Measurements from ENCODE around the gene PIP5K1C. TPM values are rescaled to one million over a fixed set of nuclear protein-coding genes. Genes with fewer than 3 reads are reported as not detected.

PIP5K1C gene
- polyA plus RNA-seq, 4 donors = 18.3 to 37.0 (median 28.8) TPM

GRCh38 chr19:3664879-3665642 is 35.2 kb downstream of the PIP5K1C start:
- DNase-seq (ENCODE audit: low read depth in 4 of 4, low spot score in 2 of 4) = no peak

DNA sequence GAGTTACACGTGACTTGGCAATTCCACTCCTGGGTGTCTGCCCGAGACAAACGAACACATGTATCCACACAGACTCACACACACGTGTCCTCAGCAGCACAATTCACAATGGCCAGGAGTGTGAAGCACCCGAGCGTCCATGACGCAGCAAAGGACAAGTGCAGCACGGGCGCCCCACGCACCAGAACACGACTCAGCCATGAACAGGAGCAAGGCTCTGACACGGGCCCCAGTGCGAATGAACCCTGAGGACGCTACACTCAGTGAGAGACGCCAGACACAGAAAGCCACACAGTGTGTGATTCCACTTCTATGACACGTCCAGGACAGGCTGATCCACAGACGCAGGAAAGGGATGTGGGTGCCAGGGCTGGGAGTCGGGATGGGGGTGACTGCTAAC is 36.4 kb downstream of the PIP5K1C start:
- no peak for DNase-seq (ENCODE audit: low read depth in 4 of 4, low spot score in 2 of 4)

DNA sequence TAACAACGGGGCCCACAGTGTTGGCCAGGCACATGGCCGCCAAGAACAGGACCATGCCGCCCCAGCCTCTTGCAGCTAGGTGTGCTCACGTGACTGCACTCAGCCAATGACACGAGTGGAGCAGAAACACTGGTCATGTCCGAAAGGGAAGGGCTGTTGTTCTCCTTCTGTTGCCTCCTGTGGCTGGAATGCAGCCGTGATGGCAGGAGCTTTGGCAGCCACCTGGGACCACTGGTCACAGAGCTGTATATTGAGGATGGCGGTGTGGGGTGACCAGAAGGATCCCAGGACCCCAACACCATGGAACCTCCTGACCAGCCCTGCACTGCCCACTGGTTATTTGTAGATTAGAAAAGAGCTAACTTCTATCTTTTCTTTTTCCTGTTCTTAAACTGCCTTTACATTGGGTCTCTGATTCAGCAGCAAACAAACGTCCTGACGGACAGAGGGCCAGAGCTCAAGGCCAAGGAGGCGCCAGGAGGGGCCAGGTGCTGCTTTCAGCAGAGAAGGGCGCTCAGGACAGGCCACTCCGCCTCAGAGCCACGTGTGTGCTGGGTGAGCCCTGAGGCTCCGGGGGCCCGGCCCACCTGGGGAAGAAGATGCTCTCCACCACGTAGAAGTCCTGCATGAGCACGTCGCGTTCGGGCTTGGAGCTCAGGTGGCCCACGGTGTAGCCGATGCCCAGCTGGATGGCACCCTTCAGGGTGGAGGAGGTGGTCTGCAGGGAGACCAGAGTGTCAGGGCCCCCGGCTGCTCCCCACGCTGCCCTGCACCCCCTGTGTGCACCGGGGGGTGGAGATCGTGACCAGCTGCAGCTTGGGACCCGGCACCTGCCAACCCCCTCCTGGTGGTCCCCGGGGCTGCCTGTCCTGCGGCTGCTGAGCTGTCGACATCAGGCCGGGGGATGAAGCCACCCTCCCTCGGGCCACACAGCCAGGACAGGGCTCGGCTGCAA is 38.7 kb downstream of the PIP5K1C start:
- DNase-seq (ENCODE audit: low read depth in 4 of 4, low spot score in 2 of 4) = no peak

- DNase-seq (ENCODE audit: low read depth in 4 of 4, low spot score in 2 of 4) = no peak
Measured at GRCh38 chr19:3660493-3661219, 39.6 kb downstream of the PIP5K1C start.

DNA sequence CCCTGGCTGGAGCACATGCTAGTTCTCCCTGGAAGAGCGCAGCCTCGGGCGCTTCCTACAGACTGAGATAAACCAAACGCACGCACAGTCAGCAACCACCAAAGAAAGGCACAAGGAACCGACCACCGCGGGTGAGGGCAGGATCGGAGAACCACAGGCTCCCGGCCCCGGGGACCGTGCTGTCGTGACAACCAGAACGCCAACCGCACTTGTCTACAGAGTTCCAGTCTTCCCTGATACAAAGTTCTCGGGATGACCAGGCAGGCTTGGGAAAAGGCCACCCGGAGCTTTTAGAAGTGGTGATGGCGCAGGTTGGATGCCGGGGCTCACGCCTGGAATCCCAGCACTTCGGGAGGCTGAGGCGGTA is 40.5 kb downstream of the PIP5K1C start:
- DNase-seq (ENCODE audit: low read depth in 4 of 4, low spot score in 2 of 4) = no peak

DNA sequence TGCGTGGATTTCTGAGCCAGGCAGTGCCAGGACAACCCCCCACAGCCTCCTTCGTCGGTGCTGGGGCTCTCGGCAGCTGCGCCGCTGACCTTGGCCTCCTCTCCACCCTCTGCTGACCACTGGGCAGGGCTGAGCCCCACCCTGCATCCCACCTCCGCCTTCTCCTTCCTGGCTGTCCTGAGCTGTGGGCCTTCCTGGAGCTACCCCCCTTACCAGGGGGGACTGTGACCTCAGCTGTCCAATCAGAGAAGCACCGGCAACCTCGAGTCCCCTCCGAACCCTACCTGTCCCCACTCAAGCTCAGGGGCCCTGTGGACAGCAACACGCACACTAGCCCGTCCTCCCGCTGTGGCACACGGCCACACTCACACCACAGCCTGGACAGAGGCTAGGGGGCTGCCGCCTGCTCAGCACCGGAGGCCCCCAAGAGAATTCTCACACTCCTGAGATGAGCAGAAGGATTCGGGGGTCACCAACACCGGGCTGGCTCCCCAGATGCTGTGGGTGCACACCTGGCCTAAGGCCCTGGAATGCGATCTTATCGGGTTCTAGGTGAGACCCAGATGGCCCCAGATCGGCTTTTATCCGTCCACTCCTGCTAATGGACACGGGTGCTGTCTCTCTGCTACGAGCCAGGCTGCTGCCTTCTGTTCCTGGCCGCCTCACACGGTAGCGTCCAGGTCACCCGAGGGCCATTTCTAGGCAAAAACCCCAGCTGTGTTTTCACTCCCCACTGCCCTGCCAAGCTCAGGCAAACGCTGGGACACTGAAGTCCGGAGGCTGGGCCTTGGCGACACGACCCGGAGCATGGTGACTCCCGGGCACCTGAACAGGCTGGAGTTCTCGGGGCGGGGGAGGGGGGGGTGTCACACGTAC is 41.2 kb downstream of the PIP5K1C start:
- DNase-seq (ENCODE audit: low read depth in 4 of 4, low spot score in 2 of 4) = no peak

DNA sequence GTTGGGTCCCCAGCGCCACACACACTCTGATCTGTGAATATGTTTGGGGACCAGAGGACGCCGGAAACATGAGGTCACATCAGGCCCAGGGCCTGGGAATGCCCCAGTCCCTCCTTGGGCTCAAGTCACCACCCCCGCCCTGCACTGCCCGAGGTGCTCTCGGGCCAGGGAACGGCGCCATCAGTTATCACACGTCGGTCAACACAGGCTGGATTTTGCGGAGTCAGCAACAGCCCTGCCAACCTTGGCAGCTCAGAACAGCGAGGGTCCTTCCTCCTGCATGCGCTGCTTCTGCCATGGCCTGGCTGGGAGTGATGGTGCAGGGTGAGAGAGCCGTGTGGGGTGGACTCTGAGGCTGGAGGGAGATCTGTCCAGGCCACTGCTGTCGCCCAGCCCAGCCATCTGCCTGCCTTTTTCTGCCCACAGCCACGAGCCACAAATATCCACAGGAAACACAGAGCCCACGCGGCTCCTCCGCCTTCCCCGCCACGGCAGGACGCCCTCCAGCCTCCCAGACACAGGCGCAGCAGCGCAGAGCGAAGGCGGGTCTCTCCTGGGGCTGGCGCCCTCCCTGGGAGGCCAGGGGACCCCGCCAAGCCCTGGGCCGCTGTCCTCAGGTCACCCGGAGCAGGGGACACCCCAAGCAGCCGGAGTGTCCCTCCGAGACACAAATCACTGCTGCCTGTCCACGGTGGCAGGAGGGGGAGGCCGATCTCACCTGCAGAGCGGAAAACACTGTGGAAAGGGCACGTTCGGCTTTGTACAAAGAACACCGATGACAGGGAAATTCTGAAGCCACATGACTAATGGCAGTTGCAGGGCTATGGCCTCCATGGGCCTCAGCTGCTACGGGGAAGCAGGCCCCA is 42.0 kb downstream of the PIP5K1C start:
- no peak for DNase-seq (ENCODE audit: low read depth in 4 of 4, low spot score in 2 of 4)

DNA sequence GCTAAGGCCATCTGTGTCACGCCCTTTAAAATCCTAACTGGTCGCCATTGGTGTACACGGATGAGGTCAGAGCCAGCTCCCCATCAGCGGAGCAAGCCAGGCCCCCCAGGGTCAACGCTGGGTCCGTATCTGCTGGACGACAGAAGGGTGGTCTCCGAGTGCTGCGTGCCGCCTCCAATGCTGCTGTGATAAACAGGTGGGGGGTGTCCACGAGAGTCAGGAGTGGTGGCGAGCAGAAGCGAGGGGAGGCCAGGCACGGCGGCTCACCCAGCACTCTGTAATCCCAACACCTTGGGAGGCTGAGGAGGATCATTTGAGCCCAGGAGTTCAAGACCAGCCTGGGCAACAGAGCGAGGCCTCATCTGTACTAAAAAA is 42.9 kb downstream of the PIP5K1C start:
- DNase-seq (ENCODE audit: low read depth in 4 of 4, low spot score in 2 of 4) = no peak

DNA sequence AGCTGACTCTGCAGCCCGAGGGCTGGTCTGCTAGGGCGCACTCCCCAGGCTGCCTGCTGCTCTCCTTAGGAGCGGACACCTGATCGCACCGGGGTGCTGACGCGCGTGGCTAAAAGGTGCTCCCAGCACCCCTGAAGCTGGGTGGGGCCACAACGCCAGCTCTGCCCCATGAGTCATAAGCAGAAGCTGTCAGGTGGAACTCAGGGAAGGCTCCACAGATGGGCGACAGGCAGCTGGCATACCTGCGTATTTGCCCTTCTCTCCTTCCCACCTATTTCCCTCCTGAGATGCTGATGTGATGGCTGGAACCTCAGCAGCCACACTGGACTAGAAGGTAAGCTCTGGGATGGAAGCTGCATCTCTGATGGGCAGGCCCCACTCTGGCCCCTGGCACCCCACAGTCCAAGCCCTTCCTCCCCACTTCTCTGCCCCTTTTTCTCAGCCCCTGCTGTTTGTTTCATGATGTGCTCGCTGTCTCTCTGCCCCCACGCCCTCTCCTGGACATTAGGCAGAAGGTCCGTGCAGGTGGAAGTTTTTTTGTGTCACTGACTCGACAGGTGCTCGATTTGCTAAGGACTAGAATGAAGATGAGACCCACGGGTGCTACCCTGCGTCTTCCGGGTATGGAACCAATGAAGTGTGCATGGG is 43.4 kb downstream of the PIP5K1C start:
- no peak for DNase-seq (ENCODE audit: low read depth in 4 of 4, low spot score in 2 of 4)

DNA sequence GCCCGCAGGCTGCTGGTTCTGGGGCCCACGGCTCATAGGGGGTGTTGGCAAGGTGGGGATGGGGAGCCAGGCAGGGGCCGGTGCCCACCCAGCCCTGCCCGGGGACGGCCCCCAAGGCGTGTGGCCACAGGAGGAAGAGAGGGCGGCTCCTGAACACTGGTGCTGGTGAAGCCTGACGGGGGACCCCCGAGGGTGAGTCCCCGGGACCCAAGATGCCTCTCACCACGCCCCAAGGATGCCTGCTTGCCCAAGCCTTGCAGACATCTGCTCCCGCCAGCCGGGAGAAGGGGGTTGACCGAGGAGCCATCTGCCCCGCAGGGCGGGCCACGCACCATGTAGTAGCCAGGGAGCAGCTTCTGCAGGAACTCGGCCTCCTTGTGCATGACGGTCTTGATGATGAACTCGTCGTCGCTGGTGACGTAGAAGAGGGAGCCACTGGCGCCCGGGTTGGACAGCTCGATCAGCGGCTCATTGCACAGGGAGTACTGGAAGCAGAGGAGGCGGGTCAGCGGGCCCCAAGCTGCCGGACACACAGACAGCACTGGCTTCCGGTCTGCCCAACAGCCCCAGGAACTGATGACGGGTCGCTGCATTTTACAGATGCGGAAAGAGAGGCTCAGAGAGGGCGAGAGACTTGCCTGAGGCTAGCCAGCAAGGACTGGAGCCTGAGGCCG is 44.1 kb downstream of the PIP5K1C start:
- no peak for DNase-seq (ENCODE audit: low read depth in 4 of 4, low spot score in 2 of 4)

DNA sequence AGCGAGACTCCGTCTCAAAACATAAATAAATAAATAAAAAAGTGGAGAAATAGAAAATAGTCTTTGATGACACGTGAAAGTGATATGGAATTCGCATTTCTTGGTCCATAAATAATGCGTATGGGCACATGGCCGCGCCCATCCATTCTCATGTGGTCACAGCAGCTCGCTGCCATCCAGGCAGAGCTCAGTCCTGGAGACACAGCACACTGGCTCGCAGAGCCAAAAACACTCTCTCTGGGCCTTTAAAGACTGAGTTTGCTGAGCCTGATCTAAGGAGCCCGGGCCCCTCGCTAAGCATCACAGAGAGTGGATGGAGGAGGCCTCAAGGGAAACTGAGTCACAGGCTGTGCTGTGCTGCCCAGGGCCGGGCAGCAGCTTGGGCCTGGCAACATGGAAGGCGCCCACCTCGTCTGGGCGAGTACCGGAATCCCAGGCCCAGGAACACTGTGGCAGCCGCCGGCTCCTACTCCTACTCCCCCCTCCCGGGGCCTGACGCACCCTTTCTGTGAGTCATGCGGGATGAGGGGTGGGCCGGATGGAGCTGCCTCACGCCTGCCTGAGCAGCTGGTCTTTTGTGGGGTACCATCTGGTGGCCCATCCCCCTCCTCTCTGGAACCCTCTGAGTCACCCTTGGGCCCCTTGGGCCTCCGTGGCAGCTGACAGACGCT is 44.7 kb downstream of the PIP5K1C start:
- no peak for DNase-seq (ENCODE audit: low read depth in 4 of 4, low spot score in 2 of 4)

DNA sequence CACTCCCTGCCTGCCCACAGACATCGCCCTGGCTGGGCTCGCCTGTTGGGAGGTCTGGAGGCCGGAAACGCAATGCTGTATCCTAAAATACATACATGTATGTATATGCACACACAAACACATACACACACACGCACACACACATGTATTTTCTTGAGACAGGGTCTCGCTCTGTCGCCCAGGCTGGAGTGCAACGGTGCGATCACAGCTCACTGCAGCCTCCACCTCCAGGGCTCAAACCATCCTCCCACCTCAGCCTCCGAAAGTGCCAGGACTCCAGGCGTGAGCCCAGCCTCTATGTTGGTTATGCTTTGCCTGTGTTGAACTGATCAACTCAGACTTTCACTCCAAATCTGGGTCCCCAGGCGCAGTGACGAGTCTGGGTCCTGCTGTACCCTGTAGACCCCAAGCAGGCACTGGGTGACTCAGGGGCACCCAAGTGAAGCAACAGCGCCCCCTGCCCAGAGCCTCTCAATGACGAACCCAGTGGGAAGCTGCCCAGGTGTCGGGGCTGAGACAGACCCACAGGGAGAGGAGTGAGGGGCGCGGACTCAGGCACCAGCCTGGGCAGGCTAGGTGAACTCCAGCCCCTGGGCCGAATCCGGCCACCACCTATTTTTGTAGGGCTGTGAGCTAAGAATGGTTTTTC is 46.3 kb downstream of the PIP5K1C start:
- DNase-seq (ENCODE audit: low read depth in 4 of 4, low spot score in 2 of 4) = no peak

DNA sequence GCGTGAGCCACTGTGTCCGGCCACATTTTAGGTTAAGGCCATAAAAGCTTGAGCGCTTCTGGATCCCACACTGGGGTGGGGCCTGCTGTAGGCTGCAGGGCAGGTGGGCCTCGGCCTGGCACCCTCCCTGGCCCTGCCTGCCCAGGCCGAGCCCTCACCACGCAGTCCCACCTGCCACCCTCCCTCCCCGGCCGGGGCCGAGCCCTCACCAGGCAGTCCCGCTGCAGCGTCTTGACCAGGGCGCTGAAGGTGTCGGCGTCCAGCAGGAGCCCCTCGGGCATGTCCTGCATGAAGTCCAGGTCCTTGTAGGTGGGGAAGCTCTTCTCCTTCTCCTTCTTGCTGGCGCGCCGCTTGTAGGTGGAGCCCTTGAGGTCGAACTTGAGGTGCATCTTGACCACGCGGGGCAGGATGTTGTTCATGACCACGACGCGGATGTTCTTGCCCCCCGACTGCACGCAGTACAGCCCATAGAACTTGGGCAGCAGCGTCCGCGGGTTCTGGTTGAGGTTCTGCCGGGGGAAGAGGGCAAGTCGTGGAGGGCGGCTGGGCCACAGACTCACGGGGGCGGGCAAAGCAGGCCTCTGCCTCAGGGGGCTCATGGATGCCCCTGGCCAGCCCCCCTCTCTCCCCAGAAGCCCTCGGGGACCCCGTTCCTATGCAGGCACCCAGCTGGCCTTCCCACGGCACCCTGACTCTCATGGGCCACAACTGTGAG is 47.0 kb downstream of the PIP5K1C start:
- DNase-seq (ENCODE audit: low read depth in 4 of 4, low spot score in 2 of 4) = no peak

GRCh38 chr19:3652422-3652821 is 47.8 kb downstream of the PIP5K1C start:
- no peak for DNase-seq (ENCODE audit: low read depth in 4 of 4, low spot score in 2 of 4)

- DNase-seq (ENCODE audit: low read depth in 4 of 4, low spot score in 2 of 4) = no peak
Measured at GRCh38 chr19:3651684-3652083, 48.6 kb downstream of the PIP5K1C start.

DNA sequence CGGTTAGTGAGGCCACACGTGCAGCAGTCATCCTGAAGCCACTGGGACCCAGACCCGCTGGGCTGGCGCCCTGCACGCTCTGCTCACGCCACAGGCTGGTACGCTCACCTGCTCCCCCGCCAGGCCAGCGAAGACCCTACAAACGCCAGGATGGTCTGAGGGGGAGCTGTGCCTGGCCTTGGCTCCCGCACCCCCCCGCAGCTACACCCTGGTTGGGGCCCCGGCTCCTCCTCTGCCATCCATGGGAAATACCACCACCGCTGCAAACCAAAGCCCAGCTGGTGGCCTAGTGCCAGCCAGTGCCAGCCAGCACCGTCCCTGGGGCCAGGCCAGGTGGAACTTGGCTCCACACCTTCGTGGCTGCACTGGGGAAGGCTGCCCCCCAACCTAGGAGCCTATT is 50.4 kb downstream of the PIP5K1C start:
- DNase-seq (ENCODE audit: low read depth in 4 of 4, low spot score in 2 of 4) = no peak
